ENCODE data around the gene SDK2.
A peak's percentile ranks its signal among the peaks of the same experiment; 100 is the strongest.
"Not testable (repeated sequence)": the region's sequence is repeated elsewhere in the genome, so short reads cannot be mapped to it uniquely, and the experiment has no call there.

SDK2 gene

GRCh38 chr17:73482894-73483293 lies 161.4 kb downstream of the SDK2 start:
- Histone ChIP-seq H3K4me3 (ENCODE audit: low read length) (no peak overlapping the region), H3K9me3 (ENCODE audit: control insufficient read depth, low read length) (peaks cover 17% of the 10 kb centered on the region), H3K9ac (ENCODE audit: low read length) (no peak overlapping the region), H3K27me3 (replicated peaks; ENCODE audit: control insufficient read depth, insufficient read depth, low read length) (peaks cover 33% of the 10 kb centered on the region), H3K36me3 (ENCODE audit: control insufficient read depth, insufficient read depth, low read length, severe bottlenecking) (no peaks in the 10 kb centered on the region), H3K4me1 (ENCODE audit: control insufficient read depth, insufficient read depth, low read length) (no peaks in the 10 kb centered on the region)
- no peak for DNase-seq (ENCODE audit: low read depth)

DNA sequence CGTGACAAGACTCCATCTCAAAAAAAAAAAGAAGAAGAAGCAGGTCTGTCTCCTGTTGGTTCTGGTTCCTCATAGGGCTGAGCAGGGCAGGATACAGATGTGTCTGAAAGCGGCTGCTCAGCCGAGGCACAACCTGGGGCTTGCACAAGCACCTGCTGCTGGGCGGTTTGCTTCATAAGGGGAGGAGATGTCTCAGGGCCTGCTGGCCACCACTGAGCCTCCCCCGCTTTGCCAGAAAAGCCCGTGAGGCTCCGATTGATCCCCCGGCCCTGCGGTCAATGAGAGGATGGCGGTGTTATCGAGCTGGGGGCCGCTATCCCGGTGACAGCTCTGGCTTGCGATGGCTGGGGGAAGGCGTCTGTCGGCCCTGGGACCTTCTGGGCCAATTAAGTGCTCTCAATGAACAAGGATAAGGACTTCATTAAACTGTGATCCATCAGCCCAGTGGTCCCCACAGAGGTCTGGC lies 162.0 kb downstream of the SDK2 start:
- Histone ChIP-seq H3K27me3 (replicated peaks; ENCODE audit: control insufficient read depth, insufficient read depth, low read length) (peaks cover 37% of the 10 kb centered on the region), H3K9me3 (ENCODE audit: control insufficient read depth, low read length) (peaks cover 17% of the 10 kb centered on the region), H3K4me3 (ENCODE audit: low read length) (no peak overlapping the region), H3K4me1 (ENCODE audit: control insufficient read depth, insufficient read depth, low read length) (no peaks in the 10 kb centered on the region), H3K9ac (ENCODE audit: low read length) (no peak overlapping the region), H3K36me3 (ENCODE audit: control insufficient read depth, insufficient read depth, low read length, severe bottlenecking) (no peaks in the 10 kb centered on the region)
- DNase-seq (ENCODE audit: low read depth): no peak

DNA sequence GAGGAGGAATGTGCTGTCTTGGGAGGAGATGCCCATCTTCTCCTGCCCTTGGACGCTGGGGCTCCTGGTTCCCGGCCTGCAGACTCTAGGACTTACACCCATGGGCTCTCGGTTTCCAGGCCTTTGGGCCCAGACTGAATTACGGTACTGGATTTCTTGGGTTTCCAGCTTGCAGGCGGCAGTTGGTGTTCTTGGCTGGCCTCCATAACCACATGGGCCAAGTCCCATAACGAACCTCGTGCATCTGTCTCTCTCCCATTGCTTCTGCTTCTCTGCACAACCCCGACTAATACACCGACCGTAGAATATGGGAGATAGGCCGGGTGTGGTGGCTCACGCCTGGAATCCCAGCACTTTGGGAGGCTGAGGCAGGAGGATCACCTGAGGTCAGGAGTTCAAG lies 162.6 kb downstream of the SDK2 start:
- no peak for DNase-seq (ENCODE audit: low read depth)
- Histone ChIP-seq H3K9ac (ENCODE audit: low read length) (no peak overlapping the region), H3K4me1 (ENCODE audit: control insufficient read depth, insufficient read depth, low read length) (no peaks in the 10 kb centered on the region), H3K4me3 (ENCODE audit: low read length) (no peak overlapping the region), H3K27me3 (replicated peaks; ENCODE audit: control insufficient read depth, insufficient read depth, low read length) (peaks cover 43% of the 10 kb centered on the region), H3K36me3 (ENCODE audit: control insufficient read depth, insufficient read depth, low read length, severe bottlenecking) (no peaks in the 10 kb centered on the region), H3K9me3 (ENCODE audit: control insufficient read depth, low read length) (peaks cover 17% of the 10 kb centered on the region)

DNA sequence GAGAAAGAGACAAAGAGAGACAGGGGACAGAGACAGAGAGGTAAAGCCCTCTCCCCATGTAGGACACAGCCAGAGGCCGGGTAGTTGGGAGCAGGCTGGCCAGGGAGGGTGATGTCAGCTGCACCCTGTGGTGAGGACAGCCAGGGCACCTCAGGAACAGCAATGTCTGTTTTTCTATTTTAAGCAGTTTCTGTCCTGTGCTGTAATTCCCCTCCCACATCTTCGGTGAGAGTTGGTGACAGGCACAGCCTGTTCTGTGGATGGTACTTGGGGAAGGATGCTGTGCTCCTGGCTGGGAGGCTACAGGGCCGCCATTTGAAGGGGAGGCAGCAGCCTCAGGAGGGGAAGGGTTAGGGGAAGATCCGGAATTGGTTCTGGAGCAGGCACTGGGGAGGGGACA lies 163.5 kb downstream of the SDK2 start:
- peaks cover 14% of the 10 kb centered on the region for H3K9me3 ChIP-seq (ENCODE audit: control insufficient read depth, low read length)
- no peak overlapping the region for H3K4me3 ChIP-seq (ENCODE audit: low read length)
- H3K9ac ChIP-seq (ENCODE audit: low read length): no peak overlapping the region
- no peak for DNase-seq (ENCODE audit: low read depth)
- no peaks in the 10 kb centered on the region for H3K36me3 ChIP-seq (ENCODE audit: control insufficient read depth, insufficient read depth, low read length, severe bottlenecking)
- peaks cover 51% of the 10 kb centered on the region for H3K27me3 ChIP-seq (replicated peaks; ENCODE audit: control insufficient read depth, insufficient read depth, low read length)
- no peaks in the 10 kb centered on the region for H3K4me1 ChIP-seq (ENCODE audit: control insufficient read depth, insufficient read depth, low read length)

GRCh38 chr17:73478768-73479424 lies 165.3 kb downstream of the SDK2 start:
- DNase-seq (ENCODE audit: low read depth): no peak
- Histone ChIP-seq H3K9ac (ENCODE audit: low read length) (no peak overlapping the region), H3K4me1 (ENCODE audit: control insufficient read depth, insufficient read depth, low read length) (no peaks in the 10 kb centered on the region), H3K27me3 (replicated peaks; ENCODE audit: control insufficient read depth, insufficient read depth, low read length) (peaks cover 61% of the 10 kb centered on the region), H3K4me3 (ENCODE audit: low read length) (no peak overlapping the region), H3K36me3 (ENCODE audit: control insufficient read depth, insufficient read depth, low read length, severe bottlenecking) (no peaks in the 10 kb centered on the region), H3K9me3 (ENCODE audit: control insufficient read depth, low read length) (no peaks in the 10 kb centered on the region)

DNA sequence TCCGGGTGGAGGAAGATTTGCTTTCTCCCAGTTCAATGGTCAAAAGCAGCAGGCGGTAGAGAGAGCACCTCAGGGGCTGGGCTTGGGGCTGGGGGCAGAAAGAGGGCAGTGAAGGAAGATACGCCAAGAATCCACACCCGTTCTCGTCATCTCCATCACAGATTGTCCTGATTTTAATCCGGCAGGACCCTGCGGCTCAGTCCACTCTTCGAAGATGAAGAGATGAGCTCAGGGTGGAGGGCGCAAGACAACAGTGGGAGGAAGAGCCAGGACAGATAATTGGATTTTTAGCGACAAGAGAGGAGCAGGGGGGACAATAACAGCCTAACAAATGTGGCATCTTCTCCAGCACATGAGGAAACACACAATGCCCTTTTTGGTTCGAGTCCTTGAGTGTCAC lies 165.9 kb downstream of the SDK2 start:
- no peak overlapping the region for H3K4me3 ChIP-seq (ENCODE audit: low read length)
- H3K4me1 ChIP-seq (ENCODE audit: control insufficient read depth, insufficient read depth, low read length): no peaks in the 10 kb centered on the region
- H3K36me3 ChIP-seq (ENCODE audit: control insufficient read depth, insufficient read depth, low read length, severe bottlenecking): no peaks in the 10 kb centered on the region
- no peak overlapping the region for H3K9ac ChIP-seq (ENCODE audit: low read length)
- H3K9me3 ChIP-seq (ENCODE audit: control insufficient read depth, low read length): no peaks in the 10 kb centered on the region
- DNase-seq (ENCODE audit: low read depth): no peak
- H3K27me3 ChIP-seq (replicated peaks; ENCODE audit: control insufficient read depth, insufficient read depth, low read length): peaks cover 66% of the 10 kb centered on the region

DNA sequence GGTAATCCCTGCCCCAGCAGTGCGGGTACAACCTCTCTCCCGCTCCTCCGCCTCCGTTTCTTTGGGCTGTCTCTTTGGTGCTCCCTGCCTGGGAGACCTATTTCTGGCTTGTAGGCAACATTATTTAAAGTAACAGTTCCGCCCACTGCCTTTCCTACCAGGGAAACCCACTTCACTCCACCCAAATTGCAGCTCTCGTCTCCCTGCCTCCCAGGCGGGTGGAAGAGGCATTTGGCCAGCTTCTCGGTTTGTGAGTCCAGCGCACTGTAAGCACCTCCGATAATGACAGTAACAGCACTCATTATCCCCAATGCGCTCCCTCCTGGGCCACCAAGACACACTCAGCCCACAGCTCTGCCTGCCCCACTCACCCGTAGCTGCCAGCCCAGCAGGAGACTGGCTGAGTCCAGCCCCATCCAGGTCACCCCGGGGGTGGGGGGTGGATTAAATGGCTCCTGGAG lies 167.3 kb downstream of the SDK2 start:
- no peak overlapping the region for H3K4me3 ChIP-seq (ENCODE audit: low read length)

DNA sequence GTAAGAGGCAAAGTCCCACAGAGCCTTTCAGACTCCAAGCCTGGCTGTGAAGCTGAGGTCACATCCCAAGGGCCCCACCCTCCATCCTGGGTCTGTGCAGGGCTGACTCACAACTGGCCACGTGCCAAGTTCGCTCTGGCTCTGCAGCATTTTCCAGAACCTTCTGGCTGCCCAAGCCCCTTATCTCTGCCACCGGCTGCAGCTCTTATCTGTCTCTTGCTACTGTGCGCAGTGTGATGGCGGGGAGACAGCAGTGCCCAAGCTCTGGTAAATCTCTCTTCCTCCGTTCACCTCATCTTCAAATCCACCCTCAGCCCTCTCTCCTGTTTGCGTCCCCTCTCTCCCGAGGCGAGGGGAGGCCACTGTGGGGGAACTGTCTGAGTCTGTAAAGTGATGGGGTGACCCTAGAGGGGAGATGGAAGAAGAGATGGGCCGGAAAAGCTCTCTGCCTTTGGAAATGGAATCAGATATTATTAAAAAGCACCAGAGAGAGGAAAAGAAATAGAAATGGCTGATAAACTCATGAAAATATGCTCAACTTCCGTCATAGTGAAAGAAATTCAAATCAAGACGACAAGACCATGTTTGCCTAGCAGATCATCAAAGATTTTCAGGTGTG lies 169.8 kb downstream of the SDK2 start:
- H3K4me1 ChIP-seq (ENCODE audit: control insufficient read depth, insufficient read depth, low read length): no peaks in the 10 kb centered on the region
- peaks cover 51% of the 10 kb centered on the region for H3K27me3 ChIP-seq (replicated peaks; ENCODE audit: control insufficient read depth, insufficient read depth, low read length)
- DNase-seq (ENCODE audit: low read depth): peak; percentile 7

More for the DNA sequence above, 167.3 kb downstream of the SDK2 start:
- Histone ChIP-seq H3K36me3 (ENCODE audit: control insufficient read depth, insufficient read depth, low read length, severe bottlenecking) (no peaks in the 10 kb centered on the region), H3K4me1 (ENCODE audit: control insufficient read depth, insufficient read depth, low read length) (no peaks in the 10 kb centered on the region), H3K27me3 (replicated peaks; ENCODE audit: control insufficient read depth, insufficient read depth, low read length) (peaks cover 66% of the 10 kb centered on the region), H3K9ac (ENCODE audit: low read length) (no peak overlapping the region), H3K9me3 (ENCODE audit: control insufficient read depth, low read length) (no peaks in the 10 kb centered on the region)
- DNase-seq (ENCODE audit: low read depth): no peak

DNA sequence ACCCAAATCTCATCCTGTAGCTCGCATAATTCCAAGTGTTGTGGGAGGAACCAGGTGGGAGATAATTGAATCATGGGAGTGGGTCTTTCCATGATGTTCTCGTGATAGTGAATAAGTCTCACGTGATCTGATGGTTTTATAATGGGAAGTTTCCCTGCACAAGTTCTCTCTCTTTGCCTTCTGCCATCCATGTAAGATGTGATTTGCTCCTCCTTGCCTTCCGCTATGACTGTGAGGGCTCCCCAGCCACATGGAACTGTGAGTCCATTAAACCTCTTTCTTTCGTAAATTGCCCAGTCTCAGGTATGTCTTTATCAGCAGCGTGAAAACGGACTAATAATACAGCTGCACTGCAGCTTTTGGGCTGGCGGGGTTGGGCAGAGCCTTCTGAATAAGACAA lies 171.5 kb downstream of the SDK2 start:
- H3K9me3 ChIP-seq (ENCODE audit: control insufficient read depth, low read length); H3K4me3 ChIP-seq (ENCODE audit: low read length); DNase-seq (ENCODE audit: low read depth); H3K36me3 ChIP-seq (ENCODE audit: control insufficient read depth, insufficient read depth, low read length, severe bottlenecking); H3K4me1 ChIP-seq (ENCODE audit: control insufficient read depth, insufficient read depth, low read length); H3K9ac ChIP-seq (ENCODE audit: low read length): not testable (repeated sequence)
- H3K27me3 ChIP-seq (replicated peaks; ENCODE audit: control insufficient read depth, insufficient read depth, low read length): peaks cover 40% of the 10 kb centered on the region

More for the DNA sequence above, 169.8 kb downstream of the SDK2 start:
- no peak overlapping the region for H3K9ac ChIP-seq (ENCODE audit: low read length)
- no peak overlapping the region for H3K4me3 ChIP-seq (ENCODE audit: low read length)
- H3K9me3 ChIP-seq (ENCODE audit: control insufficient read depth, low read length): no peaks in the 10 kb centered on the region
- no peaks in the 10 kb centered on the region for H3K36me3 ChIP-seq (ENCODE audit: control insufficient read depth, insufficient read depth, low read length, severe bottlenecking)

DNA sequence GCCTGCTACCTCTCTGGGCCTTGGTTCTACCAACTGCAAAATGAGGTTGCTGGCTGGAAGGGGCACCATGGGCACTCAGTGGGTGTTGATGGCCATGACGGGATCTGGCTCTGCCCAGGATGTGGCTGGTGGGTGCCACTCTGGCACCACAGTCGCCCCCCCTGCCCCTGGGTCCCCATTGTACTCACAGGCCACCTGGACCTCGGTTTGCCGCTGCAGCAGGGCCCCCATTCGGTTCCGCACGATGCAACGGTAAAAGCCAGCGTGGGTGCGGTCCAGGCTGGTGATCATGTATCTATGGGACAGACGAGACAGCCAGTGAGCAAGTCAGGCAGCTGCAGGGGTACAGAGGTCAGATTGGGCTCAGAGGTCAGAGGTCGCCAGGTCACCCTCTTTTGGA lies 172.3 kb downstream of the SDK2 start:
- Histone ChIP-seq H3K4me1 (ENCODE audit: control insufficient read depth, insufficient read depth, low read length) (no peaks in the 10 kb centered on the region), H3K36me3 (ENCODE audit: control insufficient read depth, insufficient read depth, low read length, severe bottlenecking) (no peaks in the 10 kb centered on the region), H3K4me3 (ENCODE audit: low read length) (no peak overlapping the region), H3K9me3 (ENCODE audit: control insufficient read depth, low read length) (no peaks in the 10 kb centered on the region), H3K27me3 (replicated peaks; ENCODE audit: control insufficient read depth, insufficient read depth, low read length) (peaks cover 34% of the 10 kb centered on the region), H3K9ac (ENCODE audit: low read length) (no peak overlapping the region)
- DNase-seq (ENCODE audit: low read depth): no peak

GRCh38 chr17:73470316-73470826 lies 173.9 kb downstream of the SDK2 start:
- DNase-seq (ENCODE audit: low read depth): no peak

More at GRCh38 chr17:73470316-73470826, 173.9 kb downstream of the SDK2 start:
- no peak overlapping the region for H3K4me3 ChIP-seq (ENCODE audit: low read length)
- H3K36me3 ChIP-seq (ENCODE audit: control insufficient read depth, insufficient read depth, low read length, severe bottlenecking): no peaks in the 10 kb centered on the region
- no peaks in the 10 kb centered on the region for H3K9me3 ChIP-seq (ENCODE audit: control insufficient read depth, low read length)
- no peaks in the 10 kb centered on the region for H3K4me1 ChIP-seq (ENCODE audit: control insufficient read depth, insufficient read depth, low read length)
- H3K9ac ChIP-seq (ENCODE audit: low read length): no peak overlapping the region
- H3K27me3 ChIP-seq (replicated peaks; ENCODE audit: control insufficient read depth, insufficient read depth, low read length): peaks cover 28% of the 10 kb centered on the region
